ENCODE results near the gene ZNF618.
"Not testable (repeated sequence)": the region's sequence is repeated elsewhere in the genome, so short reads cannot be mapped to it uniquely, and the experiment has no call there.

The ZNF618 gene

GRCh38 chr9:114076237-114077161 lies 200.4 kb downstream of the ZNF618 start:
- DNase-seq (ENCODE audit: extremely low read depth in 1 of 2, low read depth in 1 of 2), result no peak

DNA sequence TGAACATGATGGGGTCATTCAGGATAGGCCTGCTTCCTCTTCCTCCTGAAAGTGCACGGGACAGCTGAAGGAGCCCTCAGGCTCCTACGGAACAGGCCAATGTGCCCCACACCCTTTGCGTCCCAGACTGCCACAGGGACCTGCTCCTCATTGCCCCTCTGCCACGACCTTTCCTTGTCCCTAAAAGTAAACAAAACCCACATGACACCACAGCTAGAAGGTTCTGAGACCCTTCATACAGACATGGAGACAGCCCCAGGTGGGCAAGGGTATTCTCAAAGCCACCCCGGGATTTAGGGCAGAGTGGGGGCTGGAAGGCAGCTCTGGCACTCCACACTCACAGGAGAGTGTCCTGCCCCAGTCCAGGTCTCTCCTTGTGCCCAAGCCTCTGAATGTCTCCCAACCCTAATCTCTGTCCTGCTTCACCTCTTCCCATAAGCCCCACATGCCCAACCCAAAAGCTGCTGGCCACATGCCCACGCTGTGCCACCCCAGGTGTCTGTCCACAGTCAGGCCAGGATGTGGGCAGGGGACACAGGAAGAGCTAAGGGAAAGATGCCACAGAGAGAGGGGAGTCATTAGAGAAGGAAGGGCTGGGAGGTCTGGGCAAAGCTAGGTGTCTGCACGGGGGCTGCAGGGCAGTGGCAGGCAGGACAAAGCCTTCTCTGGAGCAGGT lies 201.2 kb downstream of the ZNF618 start:
- no peak for DNase-seq (ENCODE audit: extremely low read depth in 1 of 2, low read depth in 1 of 2)

DNA sequence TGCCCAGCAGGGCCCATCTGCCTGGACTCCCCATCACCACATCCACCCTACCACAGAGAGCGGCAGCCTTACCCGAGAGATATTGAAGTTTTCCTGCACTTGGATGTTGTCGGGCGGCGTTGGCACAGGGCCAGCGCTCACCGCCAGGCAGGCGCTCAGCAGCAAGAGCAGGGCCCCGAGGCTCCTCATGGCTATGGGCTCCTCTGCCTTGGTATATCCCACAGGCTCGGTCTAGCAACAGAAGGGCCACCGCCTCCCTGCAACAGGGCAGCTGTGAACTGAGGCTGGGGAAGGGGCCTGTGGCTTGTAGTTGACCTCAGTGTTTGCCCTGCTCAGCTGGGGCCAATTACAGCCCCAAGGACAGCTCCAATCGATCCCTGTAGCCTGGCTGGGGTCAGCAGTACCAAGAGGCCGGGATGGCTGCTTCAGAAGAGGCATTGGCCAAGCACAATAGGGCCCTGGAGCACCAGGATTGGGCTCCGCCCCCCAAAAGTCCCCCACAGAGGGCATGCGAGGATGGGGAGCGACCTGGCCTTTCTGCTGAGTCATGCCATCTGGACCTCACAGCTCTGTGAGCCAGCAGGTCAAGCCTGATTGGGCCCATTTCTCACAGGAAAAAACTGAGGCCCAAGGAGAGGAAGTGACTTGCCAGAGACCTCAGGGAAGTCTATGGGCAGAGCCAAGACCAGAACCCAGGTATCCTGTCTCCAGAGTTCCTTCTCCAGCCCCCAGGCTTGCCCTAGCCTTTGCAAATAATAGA lies 202.1 kb downstream of the ZNF618 start, which contains the start of gene AMBP:
Gene AMBP, minus strand, starts transcription at position 280 of the 760 bp plus-strand sequence. Its CDS starts 91 bp downstream, at position 189.
- DNase-seq (ENCODE audit: extremely low read depth in 1 of 2, low read depth in 1 of 2), result no peak

DNA sequence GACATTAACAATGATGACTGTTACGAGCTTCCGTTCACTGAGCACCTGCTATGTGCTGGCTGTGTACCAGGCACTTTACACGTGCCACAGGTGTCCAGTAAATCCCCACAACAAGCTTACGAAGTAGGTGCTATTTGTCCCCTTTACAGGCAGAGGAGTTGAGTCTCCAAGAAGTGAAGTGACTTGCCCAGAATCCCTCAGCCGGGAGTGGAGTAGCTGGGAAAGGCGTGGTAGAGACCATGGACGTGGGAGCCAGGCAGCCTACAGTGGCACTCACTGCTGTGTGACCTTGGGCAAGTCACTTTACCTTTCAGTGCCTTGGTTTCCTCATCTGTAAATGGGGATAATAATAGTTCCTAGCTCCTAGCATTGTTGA lies 202.7 kb downstream of the ZNF618 start:
- DNase-seq (ENCODE audit: extremely low read depth in 1 of 2, low read depth in 1 of 2), result no peak

- no peak for DNase-seq (ENCODE audit: extremely low read depth in 1 of 2, low read depth in 1 of 2)
These were observed 204.2 kb downstream of the ZNF618 start for GRCh38 chr9:114080195-114080772.

GRCh38 chr9:114080773-114081440 lies 204.8 kb downstream of the ZNF618 start:
- DNase-seq (ENCODE audit: extremely low read depth in 1 of 2, low read depth in 1 of 2), result no peak

- DNase-seq (ENCODE audit: extremely low read depth in 1 of 2, low read depth in 1 of 2), result no peak
These were observed 205.4 kb downstream of the ZNF618 start for GRCh38 chr9:114081441-114082016.

DNA sequence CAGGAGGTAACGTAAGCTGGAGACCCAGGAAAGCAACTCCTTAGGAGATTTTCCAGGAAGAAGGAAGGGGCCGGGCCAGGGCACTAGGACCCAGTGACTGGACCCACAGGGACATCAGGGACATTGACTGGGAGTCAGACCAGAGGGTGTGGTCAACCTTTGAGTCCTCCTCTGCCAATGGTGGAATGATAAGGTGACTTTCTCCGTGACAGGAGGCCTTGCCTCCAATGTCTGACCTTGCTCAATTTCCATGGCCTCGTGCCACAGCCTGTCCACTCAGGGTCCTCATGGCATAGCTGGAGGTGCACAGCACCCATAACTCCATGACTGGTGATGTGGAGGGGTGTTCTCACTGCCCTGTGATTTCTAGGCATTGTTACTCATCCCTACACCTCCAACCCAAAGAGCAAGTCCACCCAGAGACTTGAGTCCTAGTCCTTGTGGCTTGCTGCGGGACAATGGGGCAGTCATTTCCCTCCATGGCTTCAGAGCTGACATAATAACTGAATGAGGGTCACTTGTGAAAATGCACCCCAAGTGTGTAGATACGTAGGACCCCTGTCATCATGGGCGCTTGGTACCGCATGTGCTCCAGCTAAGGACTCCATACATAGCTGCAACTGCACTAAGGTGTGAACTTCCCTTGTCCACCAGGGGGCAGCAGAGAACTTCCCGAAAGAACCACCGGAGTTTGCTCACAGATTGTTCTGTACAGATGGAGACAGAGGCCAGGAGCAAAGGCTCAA lies 206.1 kb downstream of the ZNF618 start:
- peak; percentile 40 to 67 for DNase-seq (ENCODE audit: extremely low read depth in 1 of 2, low read depth in 1 of 2)

DNA sequence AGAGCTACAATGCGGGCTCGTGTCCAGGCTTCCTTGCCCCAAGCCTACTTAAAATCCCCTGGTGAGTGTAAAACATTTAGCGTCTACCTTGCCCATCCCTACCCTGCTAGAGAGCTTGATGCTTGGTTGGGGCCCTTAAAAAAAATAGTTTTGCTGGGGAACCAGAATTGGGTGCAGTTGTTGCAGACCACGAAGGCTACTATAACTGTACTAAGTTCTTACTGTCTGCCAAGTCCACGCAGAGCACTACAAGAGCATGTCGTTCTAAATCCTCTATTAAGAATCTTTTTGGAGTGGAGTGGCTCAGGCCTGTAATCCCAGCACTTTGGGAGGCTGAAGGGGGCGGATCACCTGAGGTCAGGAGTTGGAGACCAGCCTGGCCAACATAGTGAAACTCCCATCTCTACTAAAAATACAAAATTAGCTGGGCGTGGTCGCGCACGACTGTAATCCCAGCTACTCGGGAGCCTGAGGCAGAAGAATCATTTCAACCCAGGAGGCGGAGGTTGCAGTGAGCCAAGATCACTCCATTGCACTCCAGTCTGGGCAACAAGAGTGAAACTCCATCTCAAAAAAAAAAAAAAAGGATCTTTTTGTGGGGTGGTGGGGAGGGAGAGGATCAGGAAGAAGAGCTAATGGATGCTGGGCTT lies 206.8 kb downstream of the ZNF618 start:
- not testable (repeated sequence) for DNase-seq (ENCODE audit: extremely low read depth in 1 of 2, low read depth in 1 of 2)

DNA sequence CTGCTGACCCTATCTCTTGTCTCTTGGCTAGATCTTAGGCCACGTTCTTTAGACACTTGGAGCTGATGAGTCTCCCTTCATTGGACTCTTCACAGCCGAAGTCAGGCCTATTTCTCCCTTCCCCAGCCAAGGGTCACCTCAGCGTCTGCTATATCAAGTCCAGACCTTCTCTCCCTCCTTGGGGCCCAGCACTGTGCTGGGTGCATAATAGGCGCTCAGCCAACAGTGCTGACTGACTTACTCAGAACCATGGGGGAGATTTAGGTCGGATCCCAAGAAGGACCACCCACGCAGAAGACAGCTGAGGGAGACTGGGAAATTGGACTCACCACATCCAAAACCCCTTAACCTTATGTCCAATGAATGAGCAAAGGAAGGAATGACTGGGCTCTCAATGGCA lies 207.6 kb downstream of the ZNF618 start:
- DNase-seq (ENCODE audit: extremely low read depth in 1 of 2, low read depth in 1 of 2), result no peak

DNA sequence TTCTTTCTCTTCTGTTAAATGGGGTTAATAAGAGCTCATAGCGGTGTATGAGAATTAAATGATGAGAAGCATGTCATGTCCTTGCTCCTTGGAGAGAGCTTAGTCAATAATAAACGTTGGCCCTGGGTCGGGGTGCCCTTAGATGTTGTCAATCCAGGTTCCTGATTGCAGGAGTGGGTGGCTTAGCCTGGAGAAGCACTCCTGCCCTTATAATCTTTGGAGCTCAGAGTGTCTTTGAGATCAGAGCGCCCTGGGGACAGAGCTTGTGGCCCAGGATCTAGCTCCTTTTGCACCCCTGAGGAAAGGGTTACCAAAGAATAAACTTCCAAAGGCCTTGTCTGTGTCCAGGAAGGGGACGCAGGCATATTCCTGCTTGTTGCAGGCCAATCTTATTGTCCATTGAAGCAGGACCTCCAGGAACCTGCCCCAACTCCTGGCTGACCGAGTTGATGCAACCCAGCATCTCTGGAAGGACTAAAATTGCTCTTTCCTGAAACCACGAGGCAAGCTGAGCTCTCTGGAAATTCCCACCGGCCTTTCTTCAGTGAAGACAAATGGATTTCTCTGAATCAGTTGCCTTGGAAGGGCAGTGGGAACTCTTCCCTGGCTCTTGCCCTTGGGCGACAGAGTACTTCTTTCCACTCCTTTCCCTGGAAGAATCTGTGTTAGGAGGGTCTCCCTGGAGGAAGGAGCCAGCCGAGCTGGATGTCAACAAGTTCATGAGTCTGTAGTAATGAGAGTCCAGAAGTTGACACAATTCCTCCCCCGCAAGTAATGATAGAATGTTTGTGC lies 208.4 kb downstream of the ZNF618 start:
- no peak for DNase-seq (ENCODE audit: extremely low read depth in 1 of 2, low read depth in 1 of 2)

DNA sequence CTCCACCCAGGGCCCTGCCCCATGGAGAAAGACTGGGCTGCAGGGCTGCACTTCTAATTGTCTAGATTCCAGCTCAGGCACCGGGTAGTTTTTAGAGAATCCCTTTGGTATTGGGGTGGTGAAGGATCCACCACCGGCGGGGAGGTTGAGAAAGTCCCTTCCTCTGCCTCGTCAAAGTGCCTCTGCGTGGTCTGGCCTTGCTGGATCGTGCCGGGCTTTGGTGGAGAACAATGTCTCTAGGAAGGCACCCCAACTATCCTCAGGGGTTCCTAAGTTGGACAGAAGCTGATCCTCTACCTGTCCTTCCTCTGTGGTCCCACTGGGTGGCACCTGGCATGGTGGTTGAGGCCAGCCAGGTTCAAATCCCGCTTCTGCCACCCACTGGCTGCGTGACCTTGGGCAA lies 209.3 kb downstream of the ZNF618 start:
- DNase-seq (ENCODE audit: extremely low read depth in 1 of 2, low read depth in 1 of 2), result no peak

GRCh38 chr9:114086009-114086408 lies 209.9 kb downstream of the ZNF618 start:
- DNase-seq (ENCODE audit: extremely low read depth in 1 of 2, low read depth in 1 of 2), result no peak

GRCh38 chr9:114086607-114087006 lies 210.5 kb downstream of the ZNF618 start:
- DNase-seq (ENCODE audit: extremely low read depth in 1 of 2, low read depth in 1 of 2), result no peak

DNA sequence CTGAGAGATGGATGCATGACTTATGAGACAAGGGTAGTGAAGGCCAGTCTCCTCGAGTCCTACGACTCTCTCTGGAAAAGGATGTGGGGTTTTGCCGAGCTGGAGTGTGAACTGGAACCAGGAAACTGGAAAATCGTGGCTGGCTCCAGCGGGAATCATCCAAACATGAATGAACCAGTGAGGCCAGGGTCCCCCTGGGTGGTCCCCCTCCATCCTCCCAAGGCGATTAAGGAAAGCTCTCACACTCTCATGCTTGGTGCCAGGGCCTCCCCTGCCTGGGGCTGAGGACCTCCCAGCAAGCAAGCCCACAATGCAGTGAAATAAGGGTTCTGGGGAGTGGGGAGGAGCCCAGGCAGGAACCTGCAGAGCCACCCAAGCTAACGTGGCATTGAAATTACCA lies 211.6 kb downstream of the ZNF618 start:
- no peak for DNase-seq (ENCODE audit: extremely low read depth in 1 of 2, low read depth in 1 of 2)

- DNase-seq (ENCODE audit: extremely low read depth in 1 of 2, low read depth in 1 of 2), result no peak
These were observed 212.6 kb downstream of the ZNF618 start for GRCh38 chr9:114088571-114089170.

DNA sequence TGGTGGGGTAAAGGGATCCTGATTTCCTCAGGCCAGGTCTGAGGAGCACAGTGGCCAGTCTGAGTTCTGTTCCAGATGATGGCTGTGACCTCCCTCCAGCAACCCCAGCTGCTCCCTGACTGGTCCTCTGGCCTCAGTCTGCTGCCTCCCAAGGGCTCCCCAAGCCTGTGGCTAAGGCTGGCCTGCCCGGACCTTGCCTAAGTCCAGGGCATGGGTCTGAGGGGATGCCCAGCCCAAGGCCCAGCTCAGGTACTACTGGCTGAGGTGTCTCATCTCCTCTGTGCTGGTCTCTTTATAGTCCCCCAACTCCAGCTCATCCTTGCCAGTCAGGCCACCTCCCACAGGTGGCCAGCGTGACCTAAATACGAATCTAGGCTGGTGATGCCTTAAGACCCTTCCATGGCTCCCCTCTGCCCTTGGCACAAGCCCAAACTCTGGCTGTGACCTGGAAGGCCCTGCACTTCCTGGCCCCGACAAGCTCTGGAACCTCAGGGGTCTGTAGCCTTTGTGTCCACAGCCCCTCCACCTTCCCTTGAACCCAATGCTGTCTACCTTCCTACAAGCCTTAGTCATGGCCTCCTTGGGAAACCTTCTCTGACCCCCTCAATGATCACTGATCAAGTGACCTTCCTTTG lies 213.2 kb downstream of the ZNF618 start:
- DNase-seq (ENCODE audit: extremely low read depth in 1 of 2, low read depth in 1 of 2), result no peak
